Measurements from ENCODE around the gene ADAM33.

GRCh38 chr20:3689978-3690377, 8.2 kb upstream of the ADAM33 start:
- TF ChIP-seq CTCF (conservative IDR thresholded peaks at IDR 0.05; ENCODE audit: low read length) (no peak), EZH2phosphoT487 (IDR thresholded peaks at IDR 0.05; ENCODE audit: borderline replicate concordance) (no peak)
